HG03280 (cell line): ENCODE measurements around the gene CABP2.
"Not testable (repeated sequence)": the region's sequence is repeated elsewhere in the genome, so short reads cannot be mapped to it uniquely, and the experiment has no call there.

ENCODE experiments used
- ATAC-seq: cut with Tn5 transposase; IDR thresholded peaks from one replicate; pipeline ENCODE4 v1.9.1; 2021; ENCODE audit warnings: mild to moderate bottlenecking, moderate library complexity; ENCODE audit not compliant: unreplicated experiment

The CABP2 gene

GRCh38 chr11:67495234-67496005, 27.8 kb downstream of the CABP2 start:
- ATAC-seq: no peak

- no peak for ATAC-seq
These were observed 28.6 kb downstream of the CABP2 start for GRCh38 chr11:67494371-67495233.

DNA sequence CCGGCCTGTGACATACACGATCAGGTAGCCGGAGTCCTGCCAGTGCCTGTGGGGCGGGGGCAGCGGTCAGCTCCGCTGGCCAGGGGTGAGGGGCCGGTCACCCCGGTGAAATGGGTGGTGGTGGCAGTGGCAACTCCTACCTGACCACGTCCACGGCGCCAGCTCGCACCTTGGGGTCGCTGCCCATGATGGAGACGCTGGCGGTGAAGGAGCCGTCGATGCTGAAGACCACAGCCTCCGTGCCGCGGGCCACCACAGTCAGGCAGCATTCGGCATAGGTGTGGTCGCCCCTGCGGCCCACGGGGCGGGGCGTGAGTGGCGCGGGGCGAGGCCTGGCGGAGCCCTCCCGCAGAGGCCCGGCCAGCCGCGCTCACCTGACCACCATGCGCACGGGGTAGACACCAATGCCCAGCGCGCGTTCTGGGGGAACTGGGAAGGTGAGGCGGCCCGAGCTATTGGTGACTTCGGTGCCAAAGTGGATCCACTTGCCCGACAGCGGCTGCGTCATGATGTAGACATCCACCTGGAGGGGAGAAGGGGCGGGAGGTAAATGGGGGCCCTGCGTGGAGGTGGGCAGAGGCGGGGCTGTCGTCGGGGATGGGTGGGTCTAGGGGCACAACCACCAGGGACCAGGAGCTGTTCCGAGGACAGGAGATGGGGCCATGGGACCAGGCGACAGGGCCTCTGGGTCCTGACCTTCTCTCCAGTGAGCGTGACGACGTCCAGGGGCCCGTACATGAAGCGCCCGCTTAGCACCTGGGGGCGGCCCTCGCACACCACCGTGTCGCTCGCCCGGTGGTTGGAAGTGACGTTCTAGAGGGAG, 29.5 kb downstream of the CABP2 start:
- no peak for ATAC-seq

DNA sequence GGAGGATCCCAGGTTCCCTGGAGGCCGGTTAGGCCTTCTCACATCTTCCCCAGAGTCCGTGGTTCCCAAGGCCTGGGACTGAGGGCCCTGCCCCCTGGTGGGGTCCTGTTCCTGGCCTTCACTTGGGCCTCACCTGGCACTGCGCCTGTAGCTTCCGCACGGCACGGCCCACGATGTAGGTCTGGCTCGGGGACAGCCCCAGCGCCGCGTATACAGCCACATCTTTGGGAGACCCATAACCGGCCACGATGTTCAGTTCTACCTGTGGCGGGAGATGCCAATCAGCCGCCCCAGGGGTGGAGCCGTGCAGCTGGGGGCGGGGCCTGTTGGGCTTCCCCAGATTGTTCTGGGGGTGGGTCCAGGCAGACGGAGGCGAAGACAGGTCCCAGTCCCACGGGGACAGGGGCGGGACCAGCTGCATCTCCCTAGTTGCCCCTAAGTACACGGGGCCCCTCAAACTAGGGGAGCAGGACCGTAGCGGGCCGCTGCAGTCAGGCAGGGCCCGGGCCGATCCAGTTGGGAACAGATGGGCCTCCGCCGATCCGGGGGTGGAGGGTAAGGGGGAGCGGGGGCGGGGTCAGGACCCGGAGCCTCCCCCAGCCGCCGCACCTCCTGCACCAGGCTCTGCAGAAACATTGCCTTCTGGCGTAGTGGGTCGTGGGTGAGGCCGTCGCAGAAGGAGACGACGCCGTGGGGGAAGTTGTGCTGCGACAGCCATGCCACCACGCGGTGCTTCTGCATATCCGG, 30.3 kb downstream of the CABP2 start:
- no peak for ATAC-seq

DNA sequence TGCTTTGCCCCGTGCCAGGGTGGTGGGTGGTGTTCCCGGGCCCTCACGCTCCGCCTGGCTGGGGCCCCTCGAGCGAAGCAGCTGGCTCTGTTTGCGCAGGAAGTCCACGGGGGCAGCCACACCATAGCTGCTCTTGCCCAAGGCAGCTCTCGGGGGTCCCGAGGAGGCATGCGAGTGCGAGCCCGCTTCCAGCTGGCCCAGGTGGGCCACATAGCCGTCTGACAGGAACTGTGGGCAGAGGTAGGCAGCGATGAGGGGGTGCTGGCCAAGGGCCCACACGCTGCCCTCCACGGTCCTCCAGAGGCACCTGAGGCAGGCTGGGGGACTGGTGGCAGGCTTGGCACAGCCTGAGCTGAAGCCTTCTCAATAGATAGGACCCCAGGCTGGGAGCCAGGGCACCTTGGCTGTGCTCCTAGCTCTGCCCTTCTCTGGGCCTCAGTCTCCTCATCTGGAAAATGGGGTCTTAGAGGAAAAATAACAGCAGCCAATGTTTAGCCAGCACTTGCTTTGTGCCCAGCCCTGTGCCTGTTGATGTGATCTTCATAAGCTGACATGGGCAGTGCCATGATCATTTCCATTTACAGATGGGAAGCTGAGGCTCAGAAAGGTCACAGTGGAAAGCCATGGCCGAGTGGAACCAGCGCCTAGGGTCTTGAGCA, 31.0 kb downstream of the CABP2 start:
- no peak for ATAC-seq

DNA sequence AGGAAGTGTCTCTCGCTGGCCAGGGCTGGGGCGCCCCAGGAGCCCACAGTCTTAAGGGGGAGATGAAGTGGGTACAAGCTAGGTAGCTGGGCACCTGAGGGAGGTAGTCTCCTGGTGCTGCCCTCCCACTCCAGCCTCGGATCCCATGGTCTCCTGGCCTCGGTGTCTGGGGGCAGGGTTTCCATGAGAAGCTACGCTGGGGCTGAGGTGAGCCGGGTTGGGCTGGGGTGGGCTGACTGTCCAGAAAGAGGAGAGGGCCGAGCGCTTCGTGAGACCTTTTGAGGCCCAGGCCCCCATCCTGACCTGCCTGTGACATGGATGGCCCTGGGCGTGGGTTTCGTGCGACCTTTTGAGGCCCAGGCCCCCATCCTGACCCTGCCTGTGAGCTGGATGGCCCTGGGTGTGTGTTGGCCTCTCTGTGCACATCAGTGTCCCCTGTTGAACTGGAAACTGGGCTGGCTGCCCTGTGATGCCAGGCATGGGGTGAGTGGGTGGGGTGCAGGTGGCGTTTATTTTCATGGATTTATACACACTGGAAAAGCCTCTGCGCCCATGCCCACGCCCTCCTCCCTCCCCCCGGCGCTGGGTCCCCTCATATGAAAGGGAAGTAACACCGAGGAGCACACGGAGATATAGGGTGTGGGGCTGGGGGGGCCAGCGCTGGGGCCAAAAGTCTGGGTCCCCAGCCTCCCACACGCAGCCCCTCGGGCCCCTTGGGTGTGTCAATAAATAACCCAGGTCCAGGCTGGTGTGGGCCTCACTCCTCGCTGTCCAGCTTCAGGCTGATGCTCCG, 31.8 kb downstream of the CABP2 start:
- ATAC-seq: no peak

GRCh38 chr11:67490727-67491065, 32.5 kb downstream of the CABP2 start:
- ATAC-seq: no peak

DNA sequence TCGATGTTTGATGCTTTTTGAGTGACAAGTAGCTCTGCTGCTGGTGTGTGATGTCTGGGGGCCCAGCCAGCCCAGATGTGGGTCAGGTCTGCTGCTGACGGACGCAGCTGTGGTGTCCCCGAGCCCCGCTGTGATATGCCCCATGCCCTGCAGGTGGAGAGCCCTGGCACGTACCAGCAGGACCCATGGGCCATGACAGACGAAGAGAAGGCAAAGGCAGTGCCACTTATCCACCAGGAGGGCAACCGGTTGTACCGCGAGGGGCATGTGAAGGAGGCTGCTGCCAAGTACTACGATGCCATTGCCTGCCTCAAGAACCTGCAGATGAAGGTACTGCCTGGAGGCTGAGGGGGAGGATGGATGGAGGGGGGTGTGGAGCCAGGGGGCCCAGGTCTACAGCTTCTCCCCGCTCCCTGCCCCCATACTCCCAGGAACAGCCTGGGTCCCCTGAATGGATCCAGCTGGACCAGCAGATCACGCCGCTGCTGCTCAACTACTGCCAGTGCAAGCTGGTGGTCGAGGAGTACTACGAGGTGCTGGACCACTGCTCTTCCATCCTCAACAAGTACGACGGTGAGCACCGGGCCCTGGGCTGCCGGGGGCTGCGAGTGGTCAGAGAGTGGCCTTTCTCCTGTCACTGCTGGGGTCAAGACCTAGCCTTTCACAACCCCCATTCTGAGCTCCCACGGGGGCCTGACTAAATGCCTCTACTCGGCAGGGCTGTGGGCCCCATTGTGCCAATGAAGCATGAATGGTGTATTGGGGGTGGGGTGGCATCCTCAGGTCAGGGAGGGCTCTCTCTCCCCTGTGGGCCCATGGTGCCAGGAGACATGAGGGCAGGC, 33.1 kb downstream of the CABP2 start:
- no peak for ATAC-seq

DNA sequence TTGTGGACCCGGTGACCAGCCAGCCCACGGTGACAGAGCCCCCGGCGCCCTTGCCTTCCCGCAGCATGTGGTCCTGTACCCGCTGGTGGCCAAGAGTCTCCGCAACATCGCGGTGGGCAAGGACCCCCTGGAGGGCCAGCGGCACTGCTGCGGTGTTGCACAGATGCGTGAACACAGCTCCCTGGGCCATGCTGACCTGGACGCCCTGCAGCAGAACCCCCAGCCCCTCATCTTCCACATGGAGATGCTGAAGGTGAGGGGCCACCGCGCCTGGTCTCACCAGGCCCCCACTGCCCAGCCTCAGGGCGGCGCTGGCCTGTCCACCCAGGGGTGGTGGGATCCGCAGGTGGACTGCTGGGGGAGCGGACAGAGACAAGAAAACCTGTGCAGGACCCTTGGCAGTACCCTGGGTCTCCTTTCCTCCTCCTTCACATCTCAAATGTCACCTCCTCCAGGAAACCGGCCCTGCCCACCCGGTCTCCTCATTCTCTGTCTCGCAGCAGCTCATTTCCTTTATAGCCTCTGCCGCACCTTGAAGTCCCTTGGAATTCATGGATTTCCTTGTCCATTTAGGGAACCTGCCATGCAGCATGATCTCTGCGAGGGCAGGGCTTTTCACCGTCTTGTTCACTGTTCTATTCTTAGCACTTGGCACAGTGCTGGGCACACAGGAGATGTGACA, 33.9 kb downstream of the CABP2 start:
- no peak for ATAC-seq

GRCh38 chr11:67486481-67487195, 36.6 kb downstream of the CABP2 start:
- peak; percentile 35 for ATAC-seq

- ATAC-seq: not testable (repeated sequence)
These were observed 37.3 kb downstream of the CABP2 start for GRCh38 chr11:67485873-67486361.

- no peak for ATAC-seq
These were observed 38.4 kb downstream of the CABP2 start for GRCh38 chr11:67484847-67485311.

GRCh38 chr11:67483831-67484665, 39.2 kb downstream of the CABP2 start:
- no peak for ATAC-seq

- peak; percentile 68 for ATAC-seq
These were observed 40.1 kb downstream of the CABP2 start, which contains the start of gene AIP for GRCh38 chr11:67482827-67483798. AIP (plus strand) TSS chr11:67483026; CDS start chr11:67483159, 133 bp downstream.
